Transverse colon (tissue), 3 donors: ENCODE data around the gene THADA.

Experiments used
- CTCF ChIP-seq, 5 experiments: fragments of 200-600 bp in 3 of 5; fragments of 450-650 bp in 2 of 5; sonication (generic) in 3 of 5; IDR thresholded peaks; 1 replicate in 2 of 5; 2 replicates in 3 of 5; pipeline ENCODE4 v1.5.1; 2016 to 2017; ENCODE audit warnings: antibody characterized with exemption in 5 of 5, inconsistent platforms in 3 of 5, mild to moderate bottlenecking in 2 of 5, moderate library complexity in 1 of 5
- POLR2A ChIP-seq: fragments of 450-650 bp; IDR thresholded peaks from one replicate; pipeline ENCODE4 v1.6.1; 2016; ENCODE audit warnings: antibody characterized with exemption, mild to moderate bottlenecking, moderate library complexity

DNA sequence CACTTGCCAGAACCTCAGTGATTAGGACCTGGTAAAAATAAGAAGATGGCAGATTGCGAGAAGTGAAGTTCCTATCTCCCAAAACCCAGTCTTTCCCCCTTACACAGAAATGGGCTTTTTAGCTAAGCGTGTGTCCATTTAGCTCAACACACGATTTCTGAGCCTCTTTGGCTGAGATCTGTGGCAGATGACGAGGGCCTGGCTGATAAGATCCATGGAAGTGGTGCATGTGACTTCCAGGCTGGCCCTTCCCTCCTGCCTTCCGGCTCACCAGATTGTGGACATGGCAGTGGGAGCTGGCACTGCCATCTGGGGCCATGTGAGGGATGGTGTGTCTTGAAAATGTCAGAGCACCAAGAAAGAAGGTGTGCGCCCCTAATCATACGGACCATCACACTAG lies 328.5 kb downstream of the THADA start:
- no peak for TF ChIP-seq CTCF (IDR thresholded peaks at IDR 0.05)
- TF ChIP-seq POLR2A = no peak
